ENCODE data around the gene WDR11. TPM values are rescaled to one million over a fixed set of nuclear protein-coding genes. Genes with fewer than 3 reads are reported as not detected.
A peak's percentile ranks its signal among the peaks of the same experiment; 100 is the strongest.

The WDR11 gene
- total and polyA plus RNA-seq, 3 experiments from 2014 or later = 20.8 to 36.7 (median 34.8) TPM

DNA sequence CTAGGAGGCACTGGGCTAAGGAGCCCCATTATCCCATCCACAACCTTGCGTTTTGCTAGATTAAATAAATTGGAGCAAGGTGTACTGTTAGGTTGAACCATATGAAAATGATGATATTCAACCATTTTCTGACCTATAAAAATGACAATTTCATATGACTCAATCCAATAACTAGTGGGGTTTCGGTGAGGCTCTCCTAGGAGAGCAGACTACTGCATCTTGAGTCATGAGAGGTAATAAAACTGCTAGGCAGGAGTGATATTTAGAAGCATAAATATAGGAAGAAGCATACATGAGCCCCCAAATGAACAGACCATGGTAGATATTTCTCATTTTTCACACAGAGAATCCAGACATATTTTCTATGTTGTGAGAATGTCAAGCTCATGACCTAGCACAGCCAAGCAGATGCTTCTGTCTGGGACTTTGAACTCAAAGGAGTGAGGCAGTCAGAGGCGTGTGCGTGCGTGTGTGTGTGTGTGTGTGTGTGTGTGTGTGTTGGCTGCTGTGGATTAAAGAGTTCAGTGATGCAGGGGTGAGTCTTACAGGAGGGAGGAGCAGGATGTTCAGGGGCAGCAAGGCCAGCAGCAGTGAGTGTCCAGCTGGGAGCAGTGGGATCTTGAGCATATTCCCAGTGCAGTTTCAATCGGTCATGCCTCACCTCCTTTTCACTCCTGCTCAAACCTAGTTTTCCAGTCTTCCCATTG is 17.8 kb upstream of the WDR11 start:
- H3K36me3 ChIP-seq (ENCODE audit: insufficient read depth, low read length) = no peaks in the 10 kb centered on the region
- H3K27ac ChIP-seq (ENCODE audit: low read depth, low read length) = no peak overlapping the region
- ChIA-PET POLR2A (no interaction called here), CTCF (no interaction called here)
- no peak for DNase-seq
- Mint-ChIP-seq H3K4me1 (no peaks in the 10 kb centered on the region), H3K4me3 (no peak overlapping the region), H3K27ac (no peak overlapping the region), H3K9me3 (no peaks in the 10 kb centered on the region), H3K36me3 (no peaks in the 10 kb centered on the region), H3K27me3 (peaks cover 2 to 29% of the 10 kb centered on the region in 2 donors)
- H3K9me3 ChIP-seq (ENCODE audit: low read length) = no peaks in the 10 kb centered on the region
- H3K27me3 ChIP-seq (ENCODE audit: insufficient read depth, low read length, poor library complexity, severe bottlenecking) = no peaks in the 10 kb centered on the region
- H3K4me3 ChIP-seq (ENCODE audit: low read length) = no peak overlapping the region
- H3K4me1 ChIP-seq (ENCODE audit: insufficient read depth, low read length) = no peaks in the 10 kb centered on the region

- ChIA-PET CTCF (no interaction called here), POLR2A (no interaction called here)
- Histone ChIP-seq H3K4me3 (ENCODE audit: low read length) (no peak overlapping the region), H3K36me3 (ENCODE audit: insufficient read depth, low read length) (no peaks in the 10 kb centered on the region), H3K27me3 (ENCODE audit: insufficient read depth, low read length, poor library complexity, severe bottlenecking) (no peaks in the 10 kb centered on the region), H3K4me1 (ENCODE audit: insufficient read depth, low read length) (no peaks in the 10 kb centered on the region), H3K9me3 (ENCODE audit: low read length) (no peaks in the 10 kb centered on the region), H3K27ac (ENCODE audit: low read depth, low read length) (no peak overlapping the region)
- Mint-ChIP-seq H3K36me3 (no peaks in the 10 kb centered on the region), H3K27me3 (peaks cover 10 to 26% of the 10 kb centered on the region in 2 donors), H3K9me3 (no peaks in the 10 kb centered on the region), H3K27ac (no peak overlapping the region), H3K4me3 (no peak overlapping the region), H3K4me1 (no peaks in the 10 kb centered on the region)
- no peak for DNase-seq
Observed at GRCh38 chr10:120835603-120836002, 15.6 kb upstream of the WDR11 start.

DNA sequence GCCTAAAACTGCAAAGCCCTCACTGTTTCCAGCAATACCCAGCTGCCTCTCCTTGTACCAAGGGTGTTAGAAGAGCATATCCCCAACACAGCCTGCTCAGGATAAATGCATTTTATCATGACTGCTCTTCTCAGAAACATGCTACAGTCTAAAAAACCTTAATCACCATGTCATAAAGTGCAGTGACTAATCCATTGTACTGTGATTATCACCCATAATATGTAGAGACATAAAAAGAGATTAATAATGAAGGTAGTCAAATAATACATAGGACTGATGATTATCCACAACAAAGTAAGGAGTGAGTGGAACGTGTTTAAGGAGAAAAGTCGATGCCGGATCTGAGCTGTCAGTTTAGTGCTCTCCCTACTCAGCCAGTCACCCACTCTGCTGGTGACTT is 12.2 kb upstream of the WDR11 start:
- DNase-seq = no peak
- no peaks in the 10 kb centered on the region for H3K36me3 ChIP-seq (ENCODE audit: insufficient read depth, low read length)
- H3K36me3 Mint-ChIP-seq = no peaks in the 10 kb centered on the region
- H3K9me3 Mint-ChIP-seq = no peaks in the 10 kb centered on the region
- no peaks in the 10 kb centered on the region for H3K27me3 ChIP-seq (ENCODE audit: insufficient read depth, low read length, poor library complexity, severe bottlenecking)
- H3K27ac ChIP-seq (ENCODE audit: low read depth, low read length) = no peak overlapping the region
- no peaks in the 10 kb centered on the region for H3K4me1 Mint-ChIP-seq
- no peak overlapping the region for H3K4me3 Mint-ChIP-seq
- H3K27me3 Mint-ChIP-seq = peaks cover 10 to 13% of the 10 kb centered on the region in 2 donors
- ChIA-PET CTCF (no interaction called here), POLR2A (no interaction called here)
- no peak overlapping the region for H3K27ac Mint-ChIP-seq
- H3K9me3 ChIP-seq (ENCODE audit: low read length) = no peaks in the 10 kb centered on the region
- H3K4me3 ChIP-seq (ENCODE audit: low read length) = no peak overlapping the region
- no peaks in the 10 kb centered on the region for H3K4me1 ChIP-seq (ENCODE audit: insufficient read depth, low read length)

- H3K36me3 Mint-ChIP-seq = no peaks in the 10 kb centered on the region
- ChIA-PET CTCF (no interaction called here), POLR2A (no interaction called here)
- H3K27ac Mint-ChIP-seq = no peak overlapping the region
- no peaks in the 10 kb centered on the region for H3K4me1 ChIP-seq (ENCODE audit: insufficient read depth, low read length)
- H3K9me3 ChIP-seq (ENCODE audit: low read length) = no peaks in the 10 kb centered on the region
- no peak overlapping the region for H3K4me3 ChIP-seq (ENCODE audit: low read length)
- no peaks in the 10 kb centered on the region for H3K27me3 ChIP-seq (ENCODE audit: insufficient read depth, low read length, poor library complexity, severe bottlenecking)
- no peak overlapping the region for H3K27ac ChIP-seq (ENCODE audit: low read depth, low read length)
- peaks cover 0 to 2% (median 0%) of the 10 kb centered on the region in 5 donors for H3K9me3 Mint-ChIP-seq
- H3K27me3 Mint-ChIP-seq = peaks cover 5 to 13% of the 10 kb centered on the region in 2 donors
- DNase-seq = no peak
- no peaks in the 10 kb centered on the region for H3K36me3 ChIP-seq (ENCODE audit: insufficient read depth, low read length)
- H3K4me1 Mint-ChIP-seq = no peaks in the 10 kb centered on the region
- H3K4me3 Mint-ChIP-seq = no peak overlapping the region
Observed at GRCh38 chr10:120841522-120842189, 9.5 kb upstream of the WDR11 start.

GRCh38 chr10:120854388-120854787 is 3.2 kb downstream of the WDR11 start:
- Mint-ChIP-seq H3K27me3 (no peaks in the 10 kb centered on the region), H3K4me1 (peaks cover 49 to 55% (median 52%) of the 10 kb centered on the region in 3 donors), H3K9me3 (no peaks in the 10 kb centered on the region), H3K4me3 (peak overlapping the region in 1 of 7 donors; percentile 14), H3K27ac (peak overlapping the region in 3 of 8 donors; percentile 22 to 54 (median 42)), H3K36me3 (peaks cover 16 to 49% (median 21%) of the 10 kb centered on the region in 3 donors)
- no peak for DNase-seq
- Histone ChIP-seq H3K27ac (ENCODE audit: low read depth, low read length) (no peak overlapping the region), H3K9me3 (ENCODE audit: low read length) (no peaks in the 10 kb centered on the region), H3K4me3 (ENCODE audit: low read length) (no peak overlapping the region), H3K36me3 (ENCODE audit: insufficient read depth, low read length) (no peaks in the 10 kb centered on the region), H3K27me3 (ENCODE audit: insufficient read depth, low read length, poor library complexity, severe bottlenecking) (no peaks in the 10 kb centered on the region), H3K4me1 (ENCODE audit: insufficient read depth, low read length) (peaks cover 20% of the 10 kb centered on the region)
- POLR2A ChIA-PET = no interaction called here
- CTCF ChIA-PET = no interaction called here

DNA sequence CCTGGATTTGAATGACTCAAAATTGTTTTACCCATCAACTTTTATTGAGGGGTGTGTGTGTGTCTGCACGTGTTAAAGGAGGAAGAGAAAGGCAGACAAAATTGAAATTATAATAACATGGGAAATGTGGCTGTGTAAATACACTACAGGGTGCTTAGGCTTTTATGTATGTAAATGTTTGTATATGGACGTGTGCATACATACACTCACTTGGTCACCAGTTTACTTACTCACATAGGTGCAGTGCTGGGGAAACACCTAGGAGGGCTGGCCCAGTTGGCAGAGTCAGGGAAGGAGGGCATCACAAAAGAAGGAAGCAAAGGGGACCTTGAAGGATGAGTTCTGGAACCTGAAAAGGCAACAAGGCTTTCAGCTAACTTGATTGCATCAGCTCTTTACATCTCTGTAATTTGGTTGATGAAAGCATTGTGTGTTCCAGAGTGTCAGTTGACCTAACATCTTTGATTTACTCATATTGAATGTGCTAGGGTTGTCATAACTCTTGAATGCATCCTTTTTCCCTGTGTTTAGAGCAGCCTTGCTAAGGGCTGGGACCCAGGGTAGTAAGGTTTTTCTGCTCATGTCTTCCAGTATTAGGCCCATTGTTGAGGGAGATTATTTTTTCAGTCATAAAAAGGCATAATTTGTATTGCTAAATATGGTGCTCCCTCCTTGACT is 10.2 kb downstream of the WDR11 start:
- peak overlapping the region in 2 of 8 donors; percentile 23 to 31 for H3K27ac Mint-ChIP-seq
- H3K4me1 Mint-ChIP-seq = peaks cover 0 to 8% (median 6%) of the 10 kb centered on the region in 3 donors

DNA sequence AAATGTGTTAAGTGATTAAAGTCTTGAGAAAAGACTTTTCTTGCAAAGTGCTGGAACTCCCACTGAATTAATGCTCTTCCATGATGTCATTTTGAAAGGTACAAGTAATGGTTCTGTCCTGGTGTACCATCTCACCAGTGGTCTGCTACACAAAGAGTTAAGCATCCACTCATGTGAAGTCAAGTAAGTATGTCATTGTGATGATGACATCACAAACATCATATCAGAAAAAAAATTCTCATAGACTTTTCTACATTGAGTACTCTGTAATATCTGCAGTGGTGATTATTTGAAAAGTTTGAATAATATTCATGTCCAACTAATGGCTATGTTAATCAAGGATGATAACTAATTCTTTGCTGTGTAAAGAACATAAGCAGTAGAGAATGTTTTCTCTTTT is 22.6 kb downstream of the WDR11 start:
- H3K27ac ChIP-seq (ENCODE audit: low read depth, low read length) = no peak overlapping the region
- H3K4me1 Mint-ChIP-seq = peaks cover 3 to 14% (median 4%) of the 10 kb centered on the region in 3 donors
- no peak for DNase-seq
- peaks cover 16% of the 10 kb centered on the region for H3K36me3 ChIP-seq (ENCODE audit: insufficient read depth, low read length)
- no peak overlapping the region for H3K27ac Mint-ChIP-seq
- no peak overlapping the region for H3K4me3 ChIP-seq (ENCODE audit: low read length)
- no peaks in the 10 kb centered on the region for H3K27me3 ChIP-seq (ENCODE audit: insufficient read depth, low read length, poor library complexity, severe bottlenecking)
- no peaks in the 10 kb centered on the region for H3K9me3 ChIP-seq (ENCODE audit: low read length)
- no peaks in the 10 kb centered on the region for H3K27me3 Mint-ChIP-seq
- no peaks in the 10 kb centered on the region for H3K9me3 Mint-ChIP-seq
- ChIA-PET CTCF (no interaction called here), POLR2A (no interaction called here)
- H3K36me3 Mint-ChIP-seq = peaks cover 22 to 78% (median 35%) of the 10 kb centered on the region in 3 donors
- no peak overlapping the region for H3K4me3 Mint-ChIP-seq
- H3K4me1 ChIP-seq (ENCODE audit: insufficient read depth, low read length) = no peaks in the 10 kb centered on the region

More for the DNA sequence above, 10.2 kb downstream of the WDR11 start:
- peaks cover 13 to 60% (median 15%) of the 10 kb centered on the region in 3 donors for H3K36me3 Mint-ChIP-seq
- no peak overlapping the region for H3K4me3 Mint-ChIP-seq
- no peak overlapping the region for H3K4me3 ChIP-seq (ENCODE audit: low read length)
- H3K27ac ChIP-seq (ENCODE audit: low read depth, low read length) = no peak overlapping the region
- H3K27me3 Mint-ChIP-seq = no peaks in the 10 kb centered on the region
- no peak for DNase-seq
- H3K27me3 ChIP-seq (ENCODE audit: insufficient read depth, low read length, poor library complexity, severe bottlenecking) = no peaks in the 10 kb centered on the region
- peaks cover 9% of the 10 kb centered on the region for H3K36me3 ChIP-seq (ENCODE audit: insufficient read depth, low read length)
- POLR2A ChIA-PET = no interaction called here
- H3K9me3 Mint-ChIP-seq = no peaks in the 10 kb centered on the region
- H3K9me3 ChIP-seq (ENCODE audit: low read length) = no peaks in the 10 kb centered on the region
- H3K4me1 ChIP-seq (ENCODE audit: insufficient read depth, low read length) = no peaks in the 10 kb centered on the region
- CTCF ChIA-PET = no interaction called here

- no peak overlapping the region for H3K4me3 Mint-ChIP-seq
- H3K27me3 Mint-ChIP-seq = no peaks in the 10 kb centered on the region
- POLR2A ChIA-PET = no interaction called here
- no peak for DNase-seq
- CTCF ChIA-PET = no interaction called here
- peaks cover 15% of the 10 kb centered on the region for H3K36me3 ChIP-seq (ENCODE audit: insufficient read depth, low read length)
- no peaks in the 10 kb centered on the region for H3K9me3 ChIP-seq (ENCODE audit: low read length)
- no peak overlapping the region for H3K27ac ChIP-seq (ENCODE audit: low read depth, low read length)
- no peaks in the 10 kb centered on the region for H3K27me3 ChIP-seq (ENCODE audit: insufficient read depth, low read length, poor library complexity, severe bottlenecking)
- no peak overlapping the region for H3K27ac Mint-ChIP-seq
- H3K9me3 Mint-ChIP-seq = no peaks in the 10 kb centered on the region
- no peak overlapping the region for H3K4me3 ChIP-seq (ENCODE audit: low read length)
- no peaks in the 10 kb centered on the region for H3K4me1 ChIP-seq (ENCODE audit: insufficient read depth, low read length)
- H3K4me1 Mint-ChIP-seq = no peaks in the 10 kb centered on the region
- peaks cover 20 to 76% (median 26%) of the 10 kb centered on the region in 3 donors for H3K36me3 Mint-ChIP-seq
Observed at GRCh38 chr10:120883071-120883470, 31.9 kb downstream of the WDR11 start.
